ENCODE measurements around the gene VAC14.
"Not testable (repeated sequence)": the region's sequence is repeated elsewhere in the genome, so short reads cannot be mapped to it uniquely, and the experiment has no call there.

Gene VAC14

GRCh38 chr16:70678121-70678897 is 122.6 kb downstream of the VAC14 start:
- no peak for DNase-seq

- DNase-seq = no peak
Measured at GRCh38 chr16:70677499-70678120, 123.3 kb downstream of the VAC14 start.

- DNase-seq = no peak
Measured at GRCh38 chr16:70676675-70677498, 124.1 kb downstream of the VAC14 start.

- no peak for DNase-seq
Measured at GRCh38 chr16:70675851-70676513, 125.0 kb downstream of the VAC14 start.

- DNase-seq = no peak
Measured at GRCh38 chr16:70674221-70675014, 126.5 kb downstream of the VAC14 start.

- DNase-seq = not testable (repeated sequence)
Measured at GRCh38 chr16:70670938-70671337, 130.0 kb downstream of the VAC14 start.

GRCh38 chr16:70670175-70670574 is 130.8 kb downstream of the VAC14 start:
- no peak for DNase-seq

GRCh38 chr16:70665806-70666735 is 134.9 kb downstream of the VAC14 start:
- no peak for DNase-seq

GRCh38 chr16:70665113-70665694 is 135.8 kb downstream of the VAC14 start:
- no peak for DNase-seq

- no peak for DNase-seq
Measured at GRCh38 chr16:70664325-70665112, 136.4 kb downstream of the VAC14 start.

GRCh38 chr16:70663524-70664324 is 137.2 kb downstream of the VAC14 start:
- no peak for DNase-seq

- DNase-seq = no peak
Measured at GRCh38 chr16:70662991-70663523, 137.9 kb downstream of the VAC14 start.

- DNase-seq = no peak
Measured at GRCh38 chr16:70661918-70662641, 138.9 kb downstream of the VAC14 start.

- no peak for DNase-seq
Measured at GRCh38 chr16:70661534-70661917, 139.4 kb downstream of the VAC14 start.

- no peak for DNase-seq
Measured at GRCh38 chr16:70660672-70661350, 140.1 kb downstream of the VAC14 start.

- DNase-seq = no peak
Measured at GRCh38 chr16:70659953-70660671, 140.8 kb downstream of the VAC14 start.

- no peak for DNase-seq
Measured at GRCh38 chr16:70659546-70659945, 141.4 kb downstream of the VAC14 start.
